NK-92 (cell line): ENCODE measurements around the gene FAM234B.
"Not testable (repeated sequence)": the region's sequence is repeated elsewhere in the genome, so short reads cannot be mapped to it uniquely, and the experiment has no call there.

Experiments
- DNase-seq: peaks from one replicate; lab custom pipeline; 2025; ENCODE audit not compliant: unreplicated experiment; lab: John Stamatoyannopoulos, UW

The FAM234B gene

DNA sequence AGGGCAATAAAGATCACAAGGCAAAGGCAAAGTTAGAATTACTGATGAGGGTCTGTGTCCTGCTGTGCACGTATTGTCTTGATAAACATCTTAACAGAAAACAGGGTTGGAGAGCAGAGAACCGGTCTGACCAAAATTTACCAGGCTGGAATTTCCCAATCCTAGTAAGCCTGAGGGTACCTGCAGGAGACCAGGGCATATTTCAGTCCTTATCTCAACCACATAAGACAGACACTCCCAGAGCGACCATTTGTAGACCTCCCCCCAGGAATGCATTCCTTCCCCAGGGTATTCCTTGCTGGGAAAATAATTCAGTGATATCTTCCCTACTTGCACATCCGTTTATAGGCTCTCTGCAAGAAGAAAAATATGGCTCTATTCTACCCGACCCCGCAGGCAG, 9.4 kb downstream of the FAM234B start:
- not testable (repeated sequence) for DNase-seq

DNA sequence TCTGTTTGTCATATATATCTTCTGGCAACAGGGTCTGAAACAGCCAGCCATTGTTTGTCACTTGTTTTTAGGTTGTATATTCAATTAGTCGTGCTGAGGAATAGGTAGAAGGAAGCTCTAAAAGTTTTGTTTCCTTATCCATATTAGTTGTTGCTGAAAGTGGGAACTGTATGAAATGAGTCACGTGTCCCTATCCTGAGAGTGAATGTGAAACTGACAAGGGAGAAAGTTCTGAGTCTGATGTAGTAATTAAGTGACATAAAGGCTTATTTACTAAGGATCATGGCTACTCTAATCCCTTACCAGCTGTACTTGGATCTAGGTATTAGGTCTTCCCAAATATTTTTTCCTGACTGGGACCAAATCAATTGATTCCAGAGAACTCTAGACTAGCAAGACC, 16.4 kb downstream of the FAM234B start:
- no peak for DNase-seq

DNA sequence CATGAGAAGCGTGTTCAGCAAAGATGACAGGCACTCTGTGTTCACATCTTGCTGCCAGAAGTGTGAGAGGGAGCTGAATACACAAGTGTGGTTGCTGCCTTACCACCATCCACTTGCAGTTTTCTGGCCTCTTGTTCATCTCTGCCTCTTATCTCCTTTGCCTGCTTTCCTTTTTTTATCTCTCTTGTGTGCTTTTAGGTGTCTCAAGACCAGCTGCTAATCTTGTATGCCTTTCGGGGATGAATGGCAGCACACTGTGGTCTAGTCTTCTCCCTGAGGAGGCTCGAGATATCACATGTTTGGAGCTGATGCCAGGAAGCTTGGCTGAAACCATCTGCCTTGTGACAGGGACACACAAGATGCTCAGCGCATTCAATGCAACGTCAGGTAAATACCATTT, 17.2 kb downstream of the FAM234B start:
- no peak for DNase-seq

DNA sequence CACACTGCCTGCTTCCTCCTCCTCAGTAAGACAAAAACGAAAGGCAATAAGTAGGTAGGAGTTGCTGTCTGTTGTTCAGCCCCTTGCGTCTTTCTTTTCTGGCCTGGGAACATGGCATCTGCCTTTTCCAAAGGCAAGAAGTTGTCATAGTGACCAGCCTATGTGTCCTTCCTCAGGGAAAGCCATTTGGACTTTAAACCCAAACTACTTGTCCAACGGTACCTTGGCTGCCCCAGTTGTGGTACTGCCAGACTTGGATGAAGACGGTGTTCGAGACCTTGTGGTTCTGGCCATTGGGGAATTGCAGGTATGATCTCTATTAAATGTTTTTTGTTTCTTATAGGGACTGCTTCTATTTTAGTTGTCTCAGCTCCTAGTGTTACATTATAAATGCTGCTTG, 18.5 kb downstream of the FAM234B start:
- no peak for DNase-seq

DNA sequence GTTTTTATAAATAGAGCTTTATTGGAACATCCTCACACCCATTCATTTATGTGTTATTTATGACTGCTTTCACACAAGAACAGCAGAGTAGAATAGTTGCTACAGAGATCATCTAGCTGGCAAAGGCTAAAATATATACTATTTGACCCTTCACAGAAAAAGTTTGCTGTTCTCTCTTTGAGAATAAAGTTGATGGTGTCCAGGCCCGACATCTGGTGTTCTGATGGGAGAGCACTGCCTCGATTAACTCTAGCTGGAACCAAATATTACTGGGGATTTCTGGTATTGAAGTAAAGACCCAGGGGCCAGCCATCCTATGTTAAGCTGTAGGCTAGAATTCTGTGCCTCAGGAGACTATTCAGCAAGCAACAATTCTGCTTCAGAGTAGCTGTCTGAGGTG, 21.8 kb downstream of the FAM234B start:
- no peak for DNase-seq

DNA sequence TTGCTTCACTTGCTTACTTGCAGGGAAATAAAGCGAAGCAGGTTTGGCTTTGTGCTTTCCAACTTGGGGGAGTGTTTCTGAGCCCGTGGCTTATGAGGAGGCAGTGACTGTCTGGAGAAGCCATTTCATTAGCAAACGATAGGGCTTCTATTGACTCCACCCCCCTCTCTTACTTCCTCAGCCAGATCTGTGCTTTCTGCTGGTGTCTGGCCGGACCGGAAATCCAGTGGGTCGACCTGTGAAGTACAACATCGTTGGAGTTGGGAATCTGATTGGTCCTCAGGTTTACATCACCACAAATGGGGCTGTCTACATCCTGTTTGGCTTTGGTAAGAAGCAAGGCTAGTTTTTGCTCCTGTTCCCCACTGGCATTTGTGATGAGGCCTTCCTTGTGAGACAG, 22.3 kb downstream of the FAM234B start:
- DNase-seq: no peak

DNA sequence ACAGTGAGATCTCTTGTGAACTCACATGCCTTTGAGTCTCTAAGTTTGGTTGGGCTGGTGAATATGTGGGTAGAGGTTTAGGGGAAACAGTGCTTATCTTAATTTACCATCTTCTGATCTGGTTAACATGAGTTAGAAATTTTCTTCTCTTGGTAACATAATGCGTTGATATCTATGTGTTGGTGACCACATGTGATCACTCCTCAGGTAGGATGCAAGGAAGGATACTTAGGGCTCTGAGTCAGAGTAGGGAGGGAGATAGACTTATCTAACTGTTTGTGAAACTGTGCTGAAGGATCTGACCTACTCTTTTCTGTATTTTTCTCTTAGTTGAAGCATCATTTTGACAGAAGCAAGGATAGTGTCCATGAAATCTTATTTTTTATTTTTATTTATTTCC, 23.1 kb downstream of the FAM234B start:
- DNase-seq: no peak

DNA sequence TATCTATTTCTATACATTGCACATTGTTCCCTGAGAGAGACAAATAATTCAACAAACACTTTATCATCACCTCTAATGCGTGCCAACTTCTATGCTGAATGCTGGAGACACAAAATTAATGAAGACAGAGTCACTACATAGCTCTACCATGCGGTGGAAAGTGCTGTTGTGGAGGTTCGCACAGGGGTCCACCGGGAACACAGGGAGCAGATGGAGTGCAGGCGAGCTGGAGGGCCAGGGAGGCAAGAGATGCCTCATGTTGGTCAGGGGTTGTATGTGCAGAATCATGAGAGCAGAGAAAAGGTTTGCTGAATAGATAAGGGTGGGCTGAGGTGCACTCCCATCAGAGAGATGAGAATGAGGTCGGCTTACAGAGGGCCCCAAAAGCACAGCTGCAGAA, 25.2 kb downstream of the FAM234B start:
- DNase-seq: no peak

DNA sequence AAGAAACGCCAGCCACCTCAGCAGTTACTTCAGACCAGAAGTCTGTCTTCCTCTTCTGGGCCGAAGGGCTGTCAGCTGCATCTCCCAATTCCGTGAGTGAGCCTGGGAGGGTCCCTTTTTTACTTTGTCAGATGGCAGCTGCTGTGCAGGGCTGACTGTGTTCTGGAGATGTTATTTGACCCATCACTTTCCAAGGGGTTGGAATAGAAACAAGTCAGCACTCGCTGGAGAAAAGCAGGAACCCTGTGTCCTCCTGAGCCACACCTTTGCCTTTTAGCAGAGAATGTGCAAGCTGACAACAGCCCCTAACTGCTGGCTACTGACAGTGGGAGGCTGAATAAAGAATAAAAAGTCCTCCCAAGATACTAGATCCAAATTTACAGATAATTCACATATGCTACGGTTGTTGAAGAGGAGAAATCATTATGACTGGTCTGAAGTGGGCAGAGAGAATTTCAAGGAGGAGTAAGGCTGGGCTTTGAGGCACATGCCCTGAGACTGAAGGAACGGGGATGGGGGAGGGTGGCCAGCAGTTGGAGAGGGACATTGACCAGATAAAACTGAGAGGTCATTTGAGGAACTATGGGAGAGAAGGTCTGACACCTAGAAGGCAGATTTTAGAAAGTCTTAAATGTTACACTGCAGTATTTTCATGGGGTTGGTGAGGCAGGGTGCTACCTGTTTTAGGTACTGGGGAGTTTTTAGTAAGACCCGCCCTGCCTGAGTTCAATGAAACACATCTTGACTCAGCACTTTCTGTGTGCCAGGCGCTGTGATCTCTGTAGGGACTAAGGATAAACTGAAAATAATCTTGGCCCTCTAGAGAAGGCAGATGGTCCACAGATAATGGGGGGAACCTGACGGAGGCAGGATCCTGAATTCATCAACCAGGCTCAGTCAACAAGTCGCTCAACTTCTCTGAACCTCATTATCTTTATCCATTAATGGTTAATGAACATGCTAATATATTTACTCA, 27.4 kb downstream of the FAM234B start:
- no peak for DNase-seq

DNA sequence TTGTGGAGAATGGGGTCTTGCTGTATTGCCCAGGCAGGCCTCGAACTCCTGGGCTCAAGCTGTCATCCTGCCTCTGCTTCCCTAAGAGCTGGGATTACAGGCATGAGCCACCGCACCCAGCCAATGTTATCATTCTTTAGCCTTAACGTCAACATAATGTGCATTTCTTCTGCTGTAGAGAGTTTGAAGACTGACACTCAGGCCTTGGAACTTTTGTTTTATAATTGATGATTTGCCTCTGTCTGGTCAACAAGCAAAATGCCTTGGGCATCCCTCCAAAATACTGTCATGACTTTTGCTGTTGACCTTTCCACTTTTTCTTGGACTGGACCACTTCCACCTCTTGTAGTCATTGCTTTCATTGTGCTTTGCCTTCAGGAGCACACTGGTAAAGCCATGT, 29.0 kb downstream of the FAM234B start:
- DNase-seq: no peak

DNA sequence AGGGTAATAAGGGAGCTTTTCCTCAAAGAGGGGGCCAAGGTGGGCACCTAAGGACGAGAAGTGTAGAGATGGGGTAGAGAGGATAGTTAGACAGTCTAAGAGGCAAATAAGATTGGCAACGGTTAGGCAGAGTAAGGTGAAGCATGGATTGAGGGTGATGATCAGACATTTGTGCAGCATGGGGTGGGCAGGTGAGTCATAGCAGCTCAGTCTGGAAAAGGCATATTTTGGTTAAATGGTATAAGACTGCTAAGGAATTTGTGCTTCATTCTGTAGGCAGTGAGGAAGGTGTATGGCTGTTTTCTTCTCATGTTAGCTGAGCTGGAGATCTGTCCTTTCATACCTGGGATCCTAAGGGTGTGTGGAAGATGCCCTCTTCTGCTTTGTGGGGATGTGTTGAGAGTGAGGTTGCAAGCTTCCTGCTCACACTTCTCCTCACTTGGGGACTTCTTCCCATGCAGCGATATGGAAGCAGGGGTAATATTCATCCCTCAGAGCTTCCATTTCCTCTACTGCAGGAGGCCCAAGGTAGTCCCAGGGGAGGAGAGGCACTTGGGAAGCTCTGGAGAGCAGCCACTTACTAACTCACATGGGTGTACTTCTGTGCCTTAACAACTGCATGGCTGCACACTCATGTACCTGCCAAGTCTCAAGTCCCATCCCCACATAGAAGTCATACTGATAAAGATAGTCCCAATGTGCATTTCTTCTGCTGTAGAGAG, 30.4 kb downstream of the FAM234B start:
- no peak for DNase-seq

DNA sequence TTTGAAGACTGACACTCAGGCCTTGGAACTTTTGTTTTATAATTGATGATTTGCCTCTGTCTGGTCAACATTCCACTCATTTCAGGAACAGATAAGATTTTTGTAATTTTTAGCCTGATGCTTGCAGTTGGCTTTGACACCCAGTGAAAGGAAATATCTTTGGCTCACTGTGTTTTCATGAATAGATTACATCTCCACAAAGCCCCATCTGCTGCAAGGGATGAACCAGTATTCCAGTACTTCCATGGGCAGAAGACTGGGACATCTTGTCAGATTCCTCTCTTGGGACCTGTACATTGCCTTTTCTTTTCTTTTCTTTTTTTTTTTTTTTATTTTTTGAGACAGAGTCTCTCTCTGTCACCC, 30.9 kb downstream of the FAM234B start:
- no peak for DNase-seq

DNA sequence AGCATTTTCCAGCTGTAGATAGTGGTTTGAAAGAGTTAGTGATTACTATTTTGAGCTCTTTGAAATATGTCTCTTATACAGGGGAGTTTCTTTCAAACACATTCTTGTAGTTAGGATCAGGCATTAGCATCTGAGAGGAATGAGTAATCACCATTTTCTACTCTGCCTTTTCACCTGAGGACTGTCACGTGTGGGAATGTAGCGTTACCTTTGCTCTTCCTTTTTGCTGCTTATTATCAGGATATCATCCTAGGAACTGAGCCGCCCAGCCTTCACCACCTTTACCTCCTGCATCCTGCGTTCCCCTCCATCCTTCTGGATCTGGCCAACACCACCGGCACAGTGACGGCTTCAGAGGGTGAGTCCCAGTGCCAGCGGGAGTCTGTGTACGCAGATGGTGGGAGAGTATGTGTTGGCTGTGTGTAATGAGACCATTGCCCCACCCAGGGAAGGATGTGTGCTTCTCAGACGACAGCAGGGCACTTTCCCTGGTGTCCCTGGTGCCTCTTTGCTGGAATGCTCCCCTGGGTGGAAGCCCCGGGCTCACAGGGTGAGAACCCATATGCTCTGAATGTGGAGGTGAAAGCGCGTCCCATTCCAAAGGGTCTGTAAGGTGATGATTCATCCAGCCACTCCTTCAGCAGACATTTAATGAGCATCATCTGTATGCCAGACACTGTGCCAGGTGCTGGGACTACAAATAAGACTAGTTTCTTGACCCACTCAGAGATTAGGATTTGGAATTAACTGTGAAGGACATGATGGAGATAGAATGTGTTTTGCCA, 31.8 kb downstream of the FAM234B start:
- no peak for DNase-seq

DNA sequence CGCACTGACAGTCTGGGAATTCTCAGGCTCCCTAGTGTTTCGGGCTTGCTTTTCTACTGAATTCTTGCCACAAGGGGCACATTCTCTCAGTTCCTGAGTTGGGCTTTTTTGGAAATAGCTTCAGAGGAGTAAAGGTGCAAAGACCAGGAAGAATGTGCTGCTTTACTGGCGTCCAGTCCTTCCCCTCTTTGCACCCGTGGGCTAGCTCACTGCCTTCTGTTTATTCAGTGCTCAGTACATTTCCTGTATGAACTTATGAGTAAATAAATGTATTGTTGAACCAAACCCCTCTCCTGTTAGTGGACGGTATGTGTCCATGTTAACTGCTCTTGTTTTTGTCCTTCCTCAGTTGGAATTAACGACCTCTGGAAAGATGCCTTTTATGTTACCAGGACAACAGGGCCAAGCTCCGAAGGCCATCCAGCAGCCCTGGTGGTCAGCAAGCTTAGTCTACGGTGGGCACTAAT, 35.3 kb downstream of the FAM234B start:
- DNase-seq: no peak

DNA sequence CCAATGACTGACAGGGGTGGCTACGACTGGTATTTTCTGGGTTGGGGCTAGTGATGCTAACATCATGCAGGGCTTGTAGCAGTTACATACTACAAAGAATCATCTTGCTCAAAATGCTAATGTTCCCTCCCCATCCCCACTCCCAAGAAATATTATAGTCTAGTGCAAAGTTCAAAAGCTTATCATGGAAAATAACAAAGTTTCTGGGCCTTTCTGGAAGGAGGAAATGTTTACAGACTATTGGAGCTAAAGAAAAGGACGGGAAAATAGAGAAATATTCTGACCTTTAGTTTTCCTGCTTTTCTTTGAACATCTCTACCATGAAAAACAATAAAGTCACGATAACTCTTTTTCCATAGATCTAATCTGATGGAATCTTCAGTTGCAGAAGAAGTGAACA, 36.1 kb downstream of the FAM234B start:
- DNase-seq: no peak

DNA sequence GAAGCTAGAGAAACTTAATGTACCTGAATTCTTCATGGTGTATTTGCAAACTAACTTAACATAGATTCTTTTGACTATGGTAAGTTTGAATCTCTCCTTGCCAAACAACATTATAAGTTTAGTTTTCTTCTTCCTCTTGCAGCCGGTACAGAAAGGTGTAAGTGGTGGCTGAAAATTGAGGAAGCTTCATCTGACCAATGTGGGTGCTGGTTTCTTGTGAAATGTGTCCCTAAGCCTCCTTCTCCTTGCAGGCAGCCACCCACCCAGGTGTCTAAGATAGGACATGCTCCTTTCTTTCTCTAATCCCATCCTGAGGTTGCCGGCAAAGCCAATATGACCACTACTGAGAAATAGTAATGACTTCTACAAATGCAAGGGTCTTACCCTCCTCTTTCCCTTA, 38.7 kb downstream of the FAM234B start:
- no peak for DNase-seq

DNA sequence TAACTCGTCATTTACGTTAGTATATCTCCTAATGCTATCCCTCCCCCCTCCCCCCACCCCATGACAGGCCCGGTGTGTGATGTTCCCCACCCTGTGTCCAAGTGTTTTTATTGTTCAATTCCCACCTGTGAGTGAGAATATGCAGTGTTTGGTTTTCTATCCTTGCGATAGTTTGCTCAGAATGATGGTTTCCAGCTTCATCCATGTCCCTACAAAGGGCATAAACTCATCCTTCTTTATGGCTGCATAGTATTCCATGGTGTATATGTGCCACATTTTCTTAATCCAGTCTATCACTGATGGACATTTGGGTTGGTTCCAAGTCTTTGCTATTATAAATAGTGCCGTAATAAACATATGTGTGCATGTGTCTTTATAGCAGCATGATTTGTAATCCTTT, 39.5 kb downstream of the FAM234B start:
- DNase-seq: not testable (repeated sequence)

DNA sequence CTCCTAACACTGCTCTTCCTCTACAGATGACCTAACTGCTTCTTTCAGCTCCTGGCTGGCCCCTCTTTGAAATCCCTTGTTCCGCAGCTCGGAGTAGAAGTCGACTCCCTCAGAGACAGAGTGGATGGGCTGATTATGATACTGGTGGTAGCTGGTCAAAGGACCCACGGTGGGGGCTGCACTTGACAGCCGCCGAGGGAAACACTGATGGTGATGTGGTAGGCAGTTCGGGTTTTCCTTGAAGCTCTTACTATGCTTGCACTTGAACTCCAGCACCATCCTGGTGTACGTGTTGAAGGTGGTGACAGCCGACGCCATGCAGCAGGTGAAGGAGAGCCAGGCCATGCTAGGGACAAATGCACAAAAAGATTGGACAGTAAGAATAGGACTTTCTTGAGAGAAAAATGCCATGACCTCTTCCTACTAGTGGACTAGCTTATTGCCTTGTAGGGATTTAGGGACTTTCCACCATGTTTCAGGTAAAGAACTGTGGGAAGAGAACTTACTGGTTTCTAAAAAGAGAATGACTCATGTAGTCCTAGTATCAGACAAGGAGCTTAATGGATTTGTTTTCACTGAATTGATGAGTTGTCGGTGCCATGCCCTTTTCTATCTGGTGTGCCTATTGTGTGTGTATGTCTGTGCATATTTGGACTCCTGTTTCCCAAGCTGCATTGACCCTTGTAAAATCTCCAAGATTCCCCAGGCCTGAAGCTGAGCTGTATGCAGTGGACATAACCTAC, 40.9 kb downstream of the FAM234B start:
- DNase-seq: no peak

DNA sequence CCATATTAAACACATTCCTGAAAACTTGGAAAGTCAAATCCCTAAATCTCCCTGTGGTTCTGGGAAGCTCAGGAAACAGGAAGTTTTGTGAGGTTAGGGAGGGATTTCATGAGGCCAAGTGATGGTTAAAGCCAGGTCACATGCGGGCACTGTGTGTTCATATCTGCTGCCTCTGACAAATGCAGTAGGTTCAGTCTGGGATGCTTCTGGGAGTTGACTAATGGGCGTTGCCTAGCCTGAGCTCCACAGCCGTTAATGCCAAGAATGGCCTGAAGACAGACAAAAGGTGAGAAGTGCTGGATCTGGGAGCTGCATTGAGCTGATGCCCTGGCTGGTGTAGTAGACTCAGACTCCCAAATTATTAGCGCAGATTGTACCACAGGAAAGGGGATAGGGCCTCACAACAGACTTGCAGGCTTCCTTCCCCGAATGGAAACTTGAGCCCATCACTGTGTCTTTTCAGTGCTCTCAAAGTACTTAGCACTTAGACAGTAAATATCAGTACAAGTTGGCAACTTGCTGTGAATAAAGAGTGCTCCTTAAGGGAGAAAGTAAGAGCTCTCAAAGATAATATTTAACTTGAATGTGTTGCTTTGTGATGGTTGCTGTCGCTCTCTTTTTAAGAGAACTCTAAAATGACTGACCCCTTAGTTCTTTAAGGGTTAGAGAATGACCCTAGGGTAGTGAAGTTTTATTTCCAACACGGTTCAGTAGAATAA, 41.9 kb downstream of the FAM234B start:
- no peak for DNase-seq

DNA sequence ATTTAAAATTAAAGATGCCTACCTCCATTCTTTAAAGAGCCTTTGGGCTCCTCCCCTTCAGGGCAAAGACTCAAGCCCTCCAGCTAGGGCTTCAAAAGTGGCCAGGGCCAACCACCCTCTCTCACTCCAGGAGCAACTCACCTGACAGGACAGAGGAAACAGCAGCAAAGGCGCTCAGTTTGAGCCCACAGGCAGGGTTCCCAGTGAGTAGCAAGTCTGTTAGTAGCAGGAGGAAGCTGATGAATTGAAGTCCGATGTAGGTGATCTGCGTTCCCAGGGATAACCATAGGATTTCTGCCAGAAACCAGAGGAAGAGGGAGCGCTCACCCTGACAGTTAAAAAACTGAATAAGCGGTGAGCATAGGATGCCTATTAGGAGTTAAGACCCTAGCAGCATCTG, 43.6 kb downstream of the FAM234B start:
- DNase-seq: no peak
